Glutamatergic neuron (in vitro differentiated cells): ENCODE data around the gene BRSK2. TPM values are rescaled to one million over a fixed set of nuclear protein-coding genes. Genes with fewer than 3 reads are reported as not detected.

Experiments used
- DNase-seq: peaks from one replicate; pipeline ENCODE4 v3.0.0; 2022
- H3K27ac Mint-ChIP-seq: one replicate; pipeline ENCODE4 v1.8.0; 2020; ENCODE audit warnings: mild to moderate bottlenecking, mixed read lengths, inconsistent platforms; ENCODE audit not compliant: unreplicated experiment
- H3K27me3 Mint-ChIP-seq: one replicate; pipeline ENCODE4 v1.8.0; 2020; ENCODE audit warnings: mild to moderate bottlenecking, moderate library complexity, mixed read lengths, inconsistent platforms; ENCODE audit not compliant: unreplicated experiment
- H3K36me3 Mint-ChIP-seq: one replicate; pipeline ENCODE4 v1.8.0; 2020; ENCODE audit warnings: mild to moderate bottlenecking, mixed read lengths, inconsistent platforms; ENCODE audit not compliant: unreplicated experiment
- H3K4me1 Mint-ChIP-seq: one replicate; pipeline ENCODE4 v1.8.0; 2020; ENCODE audit warnings: mild to moderate bottlenecking, low read depth, mixed read lengths, inconsistent platforms; ENCODE audit not compliant: unreplicated experiment
- H3K4me3 Mint-ChIP-seq: one replicate; pipeline ENCODE4 v1.8.0; 2020; ENCODE audit warnings: mild to moderate bottlenecking, mixed read lengths, inconsistent platforms; ENCODE audit not compliant: unreplicated experiment
- H3K9me3 Mint-ChIP-seq: one replicate; pipeline ENCODE4 v1.8.0; 2020; ENCODE audit warnings: mild to moderate bottlenecking, moderate library complexity, mixed read lengths, inconsistent platforms; ENCODE audit not compliant: unreplicated experiment
- CTCF ChIP-seq: fragments of 200-600 bp; sonication (generic); IDR thresholded peaks from one replicate; pipeline ENCODE4 v1.5.0; 2021; ENCODE audit not compliant: partially characterized antibody, unreplicated experiment
- total RNA-seq: library from RNA; stranded (reverse); fragmentation: NEBNext Ultra II Directional; extraction: Animal tissue kit (Norgen Biotek cat#: 25700); gene quantifications from one replicate; pipeline ENCODE4 v1.2.1, GENCODE V29; 2021; ENCODE audit not compliant: unreplicated experiment

BRSK2 gene
- total RNA-seq, 1 donor from 2014 or later, result 207 TPM

- H3K27ac Mint-ChIP-seq, result peak overlapping the region; percentile 70
- peaks cover 18% of the 10 kb centered on the region for H3K4me1 Mint-ChIP-seq
These were observed 98.3 kb downstream of the BRSK2 start for GRCh38 chr11:1487851-1488574.

GRCh38 chr11:1488575-1489180, 98.9 kb downstream of the BRSK2 start:
- peaks cover 4% of the 10 kb centered on the region for H3K9me3 Mint-ChIP-seq
- H3K27ac Mint-ChIP-seq, result no peak overlapping the region
- no peaks in the 10 kb centered on the region for H3K36me3 Mint-ChIP-seq
- H3K27me3 Mint-ChIP-seq, result peaks cover 4% of the 10 kb centered on the region
- DNase-seq, result no peak
- no peak overlapping the region for H3K4me3 Mint-ChIP-seq
- H3K4me1 Mint-ChIP-seq, result peaks cover 18% of the 10 kb centered on the region
- no peak for TF ChIP-seq CTCF

More at GRCh38 chr11:1487851-1488574, 98.3 kb downstream of the BRSK2 start:
- no peaks in the 10 kb centered on the region for H3K36me3 Mint-ChIP-seq
- H3K9me3 Mint-ChIP-seq, result peaks cover 4% of the 10 kb centered on the region
- DNase-seq, result no peak
- no peak for TF ChIP-seq CTCF
- H3K27me3 Mint-ChIP-seq, result peaks cover 4% of the 10 kb centered on the region
- H3K4me3 Mint-ChIP-seq, result no peak overlapping the region

- no peak for DNase-seq
- TF ChIP-seq CTCF, result no peak
- Mint-ChIP-seq H3K27ac (no peak overlapping the region), H3K4me1 (peaks cover 14% of the 10 kb centered on the region), H3K36me3 (peaks cover 6% of the 10 kb centered on the region), H3K27me3 (peaks cover 4% of the 10 kb centered on the region), H3K9me3 (peaks cover 3% of the 10 kb centered on the region), H3K4me3 (no peak overlapping the region)
These were observed 100.9 kb downstream of the BRSK2 start for GRCh38 chr11:1490651-1491050.

GRCh38 chr11:1491379-1491778, 101.6 kb downstream of the BRSK2 start:
- Mint-ChIP-seq H3K4me3 (no peak overlapping the region), H3K27me3 (peaks cover 4% of the 10 kb centered on the region), H3K27ac (no peak overlapping the region), H3K36me3 (peaks cover 12% of the 10 kb centered on the region), H3K4me1 (peaks cover 13% of the 10 kb centered on the region), H3K9me3 (peaks cover 2% of the 10 kb centered on the region)
- no peak for TF ChIP-seq CTCF
- DNase-seq, result no peak

GRCh38 chr11:1493650-1494244, 104.0 kb downstream of the BRSK2 start:
- Mint-ChIP-seq H3K27me3 (peaks cover 3% of the 10 kb centered on the region), H3K4me1 (peaks cover 4% of the 10 kb centered on the region), H3K36me3 (peaks cover 19% of the 10 kb centered on the region), H3K9me3 (peaks cover 2% of the 10 kb centered on the region), H3K27ac (no peak overlapping the region), H3K4me3 (no peak overlapping the region)
- DNase-seq, result no peak
- no peak for TF ChIP-seq CTCF
